ENCODE measurements around the gene TRIM16. TPM values are rescaled to one million over a fixed set of nuclear protein-coding genes. Genes with fewer than 3 reads are reported as not detected.
"Not testable (repeated sequence)": the region's sequence is repeated elsewhere in the genome, so short reads cannot be mapped to it uniquely, and the experiment has no call there.

The TRIM16 gene
- total RNA-seq, 1 donor from 2014 or later, result 15.9 TPM

GRCh38 chr17:15657868-15658267, 26.2 kb downstream of the TRIM16 start:
- TF ChIP-seq CTCF (IDR thresholded peaks at IDR 0.05; ENCODE audit: partially characterized antibody, unreplicated experiment), result no peak
- Mint-ChIP-seq H3K4me1 (ENCODE audit: low read depth, unreplicated experiment) (no peaks in the 10 kb centered on the region), H3K4me3 (ENCODE audit: unreplicated experiment) (no peak overlapping the region), H3K27me3 (ENCODE audit: unreplicated experiment) (peaks cover 2% of the 10 kb centered on the region), H3K9me3 (ENCODE audit: unreplicated experiment) (peaks cover 2% of the 10 kb centered on the region), H3K36me3 (ENCODE audit: unreplicated experiment) (peaks cover 4% of the 10 kb centered on the region), H3K27ac (ENCODE audit: unreplicated experiment) (no peak overlapping the region)
- no peak for DNase-seq

- H3K27me3 Mint-ChIP-seq (ENCODE audit: unreplicated experiment), result peaks cover 4% of the 10 kb centered on the region
- H3K9me3 Mint-ChIP-seq (ENCODE audit: unreplicated experiment), result peaks cover 4% of the 10 kb centered on the region
- DNase-seq, result no peak
- H3K36me3 Mint-ChIP-seq (ENCODE audit: unreplicated experiment), result peaks cover 4% of the 10 kb centered on the region
- no peak overlapping the region for H3K4me3 Mint-ChIP-seq (ENCODE audit: unreplicated experiment)
- peaks cover 12% of the 10 kb centered on the region for H3K4me1 Mint-ChIP-seq (ENCODE audit: low read depth, unreplicated experiment)
- H3K27ac Mint-ChIP-seq (ENCODE audit: unreplicated experiment), result no peak overlapping the region
- no peak for TF ChIP-seq CTCF (IDR thresholded peaks at IDR 0.05; ENCODE audit: partially characterized antibody, unreplicated experiment)
These were observed 29.1 kb downstream of the TRIM16 start for GRCh38 chr17:15654886-15655561.

GRCh38 chr17:15654401-15654800, 29.7 kb downstream of the TRIM16 start:
- not testable (repeated sequence) for H3K9me3 Mint-ChIP-seq (ENCODE audit: unreplicated experiment); H3K36me3 Mint-ChIP-seq (ENCODE audit: unreplicated experiment); H3K27me3 Mint-ChIP-seq (ENCODE audit: unreplicated experiment); H3K27ac Mint-ChIP-seq (ENCODE audit: unreplicated experiment); DNase-seq; H3K4me3 Mint-ChIP-seq (ENCODE audit: unreplicated experiment)
- peaks cover 12% of the 10 kb centered on the region for H3K4me1 Mint-ChIP-seq (ENCODE audit: low read depth, unreplicated experiment)

- Mint-ChIP-seq H3K36me3 (ENCODE audit: unreplicated experiment) (peaks cover 4% of the 10 kb centered on the region), H3K4me1 (ENCODE audit: low read depth, unreplicated experiment) (peaks cover 12% of the 10 kb centered on the region), H3K9me3 (ENCODE audit: unreplicated experiment) (peaks cover 4% of the 10 kb centered on the region), H3K27ac (ENCODE audit: unreplicated experiment) (no peak overlapping the region), H3K27me3 (ENCODE audit: unreplicated experiment) (peaks cover 7% of the 10 kb centered on the region), H3K4me3 (ENCODE audit: unreplicated experiment) (no peak overlapping the region)
- TF ChIP-seq CTCF (IDR thresholded peaks at IDR 0.05; ENCODE audit: partially characterized antibody, unreplicated experiment), result no peak
- DNase-seq, result no peak
These were observed 31.2 kb downstream of the TRIM16 start for GRCh38 chr17:15652960-15653359.

- H3K9me3 Mint-ChIP-seq (ENCODE audit: unreplicated experiment), result peaks cover 4% of the 10 kb centered on the region
- H3K4me3 Mint-ChIP-seq (ENCODE audit: unreplicated experiment), result no peak overlapping the region
- TF ChIP-seq CTCF (IDR thresholded peaks at IDR 0.05; ENCODE audit: partially characterized antibody, unreplicated experiment), result no peak
- no peaks in the 10 kb centered on the region for H3K36me3 Mint-ChIP-seq (ENCODE audit: unreplicated experiment)
- peak; percentile 51 for DNase-seq
- peaks cover 7% of the 10 kb centered on the region for H3K27me3 Mint-ChIP-seq (ENCODE audit: unreplicated experiment)
- H3K27ac Mint-ChIP-seq (ENCODE audit: unreplicated experiment), result peak overlapping the region; percentile 48
- H3K4me1 Mint-ChIP-seq (ENCODE audit: low read depth, unreplicated experiment), result peaks cover 12% of the 10 kb centered on the region
These were observed 32.5 kb downstream of the TRIM16 start for GRCh38 chr17:15651583-15652110.
